GM18517 (cell line): ENCODE measurements around the gene GPR146.
"Not testable (repeated sequence)": the region's sequence is repeated elsewhere in the genome, so short reads cannot be mapped to it uniquely, and the experiment has no call there.

ENCODE experiments used
- ATAC-seq: cut with Tn5 transposase; IDR thresholded peaks from one replicate; pipeline ENCODE4 v1.9.1; 2021; ENCODE audit warnings: mild to moderate bottlenecking, moderate library complexity; ENCODE audit not compliant: unreplicated experiment

Gene GPR146

DNA sequence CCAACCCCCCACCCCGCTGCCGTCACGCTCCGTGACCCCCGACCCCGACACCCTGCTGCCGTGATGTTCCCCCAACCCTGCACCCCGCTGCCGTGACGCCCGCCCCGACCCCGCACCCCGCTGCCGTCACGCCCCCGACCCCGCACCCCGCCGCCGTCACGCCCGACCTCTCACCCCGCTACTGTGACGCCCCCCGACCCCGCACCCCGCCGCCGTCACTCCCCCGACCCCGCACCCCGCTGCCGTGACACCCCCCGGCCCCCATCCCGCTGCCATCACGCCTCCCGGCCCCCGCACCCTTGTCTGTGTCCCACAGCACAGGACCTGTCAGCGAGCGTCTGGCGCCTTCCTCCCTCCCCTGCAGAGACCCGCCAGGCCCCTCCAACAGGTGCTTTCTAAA is 29.7 kb downstream of the GPR146 start:
- not testable (repeated sequence) for ATAC-seq

DNA sequence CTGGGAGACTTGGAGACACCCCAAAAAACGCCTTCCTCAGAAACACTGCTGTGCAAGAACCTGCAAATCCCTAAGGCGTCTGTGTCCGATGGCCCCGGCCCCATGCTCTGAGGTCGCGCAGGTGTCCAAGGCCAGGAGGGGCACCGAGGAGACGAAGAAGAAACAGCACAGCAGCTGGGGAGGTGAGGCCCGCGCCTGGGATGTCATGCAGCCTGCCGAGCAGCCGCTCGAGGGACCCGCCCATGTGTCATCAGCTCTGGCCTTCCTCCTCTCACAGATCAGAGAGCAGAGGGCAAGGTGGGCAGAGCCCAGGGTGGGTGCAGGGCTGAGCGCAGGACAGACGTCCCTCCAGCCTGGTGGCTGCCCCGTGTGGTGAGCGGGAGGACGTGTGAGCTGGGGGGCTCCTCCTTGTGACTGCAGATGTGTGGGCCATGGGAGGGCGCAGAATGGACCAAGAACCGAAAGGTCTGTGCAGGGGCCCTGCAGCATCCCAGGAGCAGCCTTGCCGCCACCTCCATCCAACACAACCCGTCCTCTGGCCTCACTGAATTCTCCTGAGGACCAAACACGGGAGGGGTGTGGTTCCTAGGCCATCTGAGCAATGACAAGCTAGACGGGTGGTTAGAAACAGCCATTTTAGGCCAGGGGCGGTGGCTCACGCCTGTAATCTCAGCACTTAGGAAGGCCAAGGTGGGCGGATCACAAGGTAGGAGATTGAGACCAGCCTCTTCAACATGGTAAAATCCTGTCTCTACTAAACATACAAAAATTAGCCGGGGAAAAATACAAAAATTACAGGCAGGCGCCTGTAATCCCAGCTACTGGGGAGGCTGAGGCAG is 30.5 kb downstream of the GPR146 start:
- no peak for ATAC-seq

DNA sequence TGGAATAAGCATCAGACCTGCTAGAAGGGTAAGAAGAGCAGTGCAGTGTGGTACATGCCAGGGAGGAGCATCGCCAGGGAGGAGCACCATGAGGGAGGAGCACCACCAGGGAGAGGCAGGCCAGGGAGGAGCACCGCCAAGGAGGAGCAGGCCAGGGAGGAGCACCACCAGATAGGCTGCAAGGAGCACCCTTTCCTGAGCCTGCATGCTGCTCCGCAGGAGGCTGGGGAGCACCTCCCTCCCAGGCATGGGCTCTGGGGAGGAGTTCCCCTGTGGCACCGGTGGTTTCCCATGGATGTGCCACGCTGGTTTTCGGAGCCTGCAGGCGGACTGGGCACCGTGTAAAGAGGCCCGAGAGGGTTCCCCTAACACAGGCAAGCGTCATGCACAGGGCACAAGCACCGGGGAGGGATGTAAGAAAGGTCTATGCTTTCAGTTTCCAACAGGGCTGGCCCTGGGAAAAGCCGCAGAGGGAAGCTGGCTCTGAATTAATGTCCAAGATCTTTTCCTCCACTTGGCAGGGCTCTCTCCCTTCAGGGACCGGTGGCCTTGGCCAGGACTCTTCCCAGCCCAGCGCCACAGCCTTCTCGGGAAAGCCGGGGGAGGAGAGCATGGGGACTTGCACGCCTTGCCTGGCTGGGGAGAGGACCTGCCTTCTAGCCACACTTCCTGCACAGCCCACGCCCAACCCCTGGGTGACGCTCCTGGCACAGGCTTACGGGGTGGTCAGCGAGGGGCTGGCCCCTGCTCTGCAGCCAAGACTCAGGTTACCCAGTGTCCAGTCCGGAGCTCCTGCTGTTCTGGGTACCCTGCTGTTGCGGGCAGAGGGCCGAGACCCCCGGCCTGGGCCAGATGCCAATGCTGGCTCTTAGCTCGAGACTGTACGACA is 32.1 kb downstream of the GPR146 start:
- no peak for ATAC-seq

DNA sequence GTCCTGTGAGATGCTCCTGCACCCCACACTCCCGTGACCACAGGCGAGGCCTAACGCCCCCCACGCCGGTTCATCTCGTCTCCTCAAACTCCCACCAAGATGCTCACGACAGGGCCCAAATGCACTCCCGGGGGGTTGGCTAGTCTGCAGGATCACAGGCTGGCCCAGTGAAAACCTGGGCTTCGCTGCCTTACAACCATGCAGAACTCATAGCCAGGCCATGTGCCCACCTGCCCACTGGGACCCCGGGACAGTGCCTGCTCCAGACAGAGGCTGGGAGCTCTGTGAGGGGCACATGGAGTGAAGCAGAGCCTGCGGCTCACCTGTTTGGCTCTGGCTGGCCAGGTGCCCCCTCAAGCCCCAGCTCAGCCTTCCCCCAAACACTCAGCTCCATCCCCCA is 34.2 kb downstream of the GPR146 start:
- ATAC-seq, result no peak

DNA sequence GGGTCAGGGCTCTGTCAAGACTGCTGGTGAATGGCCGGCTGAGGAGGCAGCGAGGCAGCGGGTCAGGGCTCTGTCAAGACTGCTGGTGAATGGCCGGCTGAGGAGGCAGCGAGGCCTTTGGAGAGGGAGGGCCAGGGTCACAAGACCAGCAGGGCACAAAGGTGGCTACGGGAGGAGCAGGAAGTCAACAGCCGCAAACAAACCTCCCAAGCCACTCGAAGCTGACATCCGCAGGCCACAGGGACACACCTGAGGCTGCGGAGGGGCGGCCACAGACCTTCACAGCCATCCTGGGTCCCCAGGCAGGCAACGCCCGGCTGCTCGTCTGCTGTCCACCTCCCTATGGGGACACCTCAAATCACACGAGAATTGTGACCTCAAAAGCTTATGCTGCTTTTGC is 34.6 kb downstream of the GPR146 start:
- no peak for ATAC-seq

DNA sequence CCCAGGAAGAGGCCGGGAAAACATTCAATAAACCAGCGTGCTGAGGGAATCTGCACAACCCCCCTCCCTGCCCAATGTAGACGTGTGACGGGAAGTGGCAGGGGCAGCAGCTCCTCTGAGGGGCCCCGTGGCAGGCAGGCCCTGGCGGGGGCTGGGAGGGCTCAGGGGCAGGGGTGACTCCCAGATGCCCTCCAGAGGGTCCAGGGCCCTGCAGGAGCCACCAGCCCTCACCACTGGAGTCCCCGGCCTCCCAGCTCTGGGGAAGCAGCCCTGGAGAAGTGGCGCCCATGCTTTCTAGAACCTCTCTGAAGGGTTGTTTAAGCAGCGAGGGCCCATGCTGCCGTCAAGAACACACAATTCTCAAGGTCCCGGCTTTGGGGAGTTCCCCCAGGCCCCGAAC is 35.2 kb downstream of the GPR146 start:
- no peak for ATAC-seq

DNA sequence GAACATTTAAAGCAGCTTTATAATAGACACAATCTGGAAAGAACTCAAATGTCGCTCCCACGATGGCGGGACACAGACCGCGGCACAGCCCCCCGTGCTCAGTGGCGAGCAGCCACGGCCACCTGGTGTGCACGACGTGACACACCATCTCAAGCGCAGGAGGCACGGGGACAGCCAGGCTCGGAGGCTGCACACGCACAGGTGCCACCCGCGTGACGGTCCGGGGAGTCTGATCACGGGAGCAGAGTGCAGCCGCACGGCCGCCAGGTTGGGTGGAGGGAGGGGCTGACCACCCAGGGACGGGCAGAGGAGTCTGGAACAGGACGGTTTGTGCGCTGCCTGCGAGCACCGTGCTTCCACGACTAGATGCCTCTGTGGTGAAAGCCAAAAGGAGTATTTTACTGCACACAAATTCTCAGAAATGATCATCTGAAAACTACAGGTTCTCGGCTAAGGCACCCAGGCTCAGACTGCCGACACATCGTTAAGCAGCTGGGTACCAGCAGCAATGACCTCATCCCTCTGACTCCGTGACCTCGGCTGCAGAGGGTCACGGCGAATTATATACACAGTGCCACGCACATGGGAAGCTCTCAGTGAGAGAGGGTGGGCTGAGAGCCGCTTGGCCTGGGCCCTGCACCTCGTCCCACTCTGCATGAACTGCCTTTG is 36.0 kb downstream of the GPR146 start:
- ATAC-seq, result no peak

DNA sequence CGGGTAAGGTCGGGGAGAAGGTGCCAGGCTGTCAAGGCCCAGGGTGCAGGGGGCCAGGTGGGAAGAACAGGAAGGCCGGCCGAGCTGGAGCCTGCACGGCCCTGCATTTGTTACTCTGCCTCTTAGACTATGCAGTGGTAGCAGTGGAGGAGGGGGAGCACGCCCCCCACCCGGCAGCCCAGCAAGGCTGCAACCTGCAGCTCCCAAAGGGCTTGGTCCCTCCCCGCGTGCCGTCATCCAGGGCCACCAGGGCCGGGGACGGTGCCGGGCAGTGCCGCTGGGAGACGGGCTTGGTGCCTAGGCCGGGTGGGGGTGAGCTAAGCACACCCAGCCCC is 36.5 kb downstream of the GPR146 start:
- ATAC-seq, result no peak

DNA sequence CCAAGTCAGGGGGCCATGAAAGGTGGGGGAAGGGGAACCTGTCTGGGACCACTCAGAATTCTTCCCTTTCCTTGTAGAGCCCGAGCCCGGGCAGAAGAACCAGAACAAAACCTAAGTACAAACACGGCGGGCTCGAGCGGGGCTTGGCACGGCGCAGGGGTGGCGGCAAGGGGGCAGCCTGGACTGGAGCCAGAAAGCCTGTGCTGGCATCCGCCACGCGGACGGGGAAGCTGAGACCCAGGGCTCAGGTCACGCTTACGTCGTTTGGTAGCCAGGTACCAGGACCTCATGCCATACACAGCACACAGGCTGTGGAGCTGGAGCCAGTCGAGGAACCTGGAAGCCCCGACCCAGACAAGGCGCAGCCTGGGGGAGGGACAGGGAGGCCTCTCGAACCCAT is 37.0 kb downstream of the GPR146 start:
- ATAC-seq, result no peak

DNA sequence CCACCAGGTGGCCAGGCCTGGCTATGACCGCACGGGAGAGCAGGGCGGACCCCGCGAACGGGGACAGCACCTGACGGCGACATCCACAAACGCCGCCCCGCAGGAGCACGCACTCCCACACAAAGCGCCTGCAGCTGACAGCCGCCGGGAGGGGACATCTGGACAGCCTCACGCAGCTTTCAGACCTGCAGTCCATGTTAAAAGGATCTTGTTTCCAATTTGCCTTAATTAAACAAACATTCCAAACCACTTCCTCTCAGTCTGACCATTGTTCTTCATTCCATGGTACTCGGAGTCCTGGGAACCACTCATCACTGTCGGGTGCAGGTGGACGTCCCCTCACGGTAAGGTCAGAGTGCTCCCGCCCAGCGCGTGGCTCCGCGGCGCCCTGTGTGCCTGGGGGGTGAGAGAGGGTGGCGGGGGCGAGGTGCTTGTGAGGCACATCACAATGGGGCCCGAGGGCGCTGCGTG is 37.6 kb downstream of the GPR146 start:
- ATAC-seq, result no peak

DNA sequence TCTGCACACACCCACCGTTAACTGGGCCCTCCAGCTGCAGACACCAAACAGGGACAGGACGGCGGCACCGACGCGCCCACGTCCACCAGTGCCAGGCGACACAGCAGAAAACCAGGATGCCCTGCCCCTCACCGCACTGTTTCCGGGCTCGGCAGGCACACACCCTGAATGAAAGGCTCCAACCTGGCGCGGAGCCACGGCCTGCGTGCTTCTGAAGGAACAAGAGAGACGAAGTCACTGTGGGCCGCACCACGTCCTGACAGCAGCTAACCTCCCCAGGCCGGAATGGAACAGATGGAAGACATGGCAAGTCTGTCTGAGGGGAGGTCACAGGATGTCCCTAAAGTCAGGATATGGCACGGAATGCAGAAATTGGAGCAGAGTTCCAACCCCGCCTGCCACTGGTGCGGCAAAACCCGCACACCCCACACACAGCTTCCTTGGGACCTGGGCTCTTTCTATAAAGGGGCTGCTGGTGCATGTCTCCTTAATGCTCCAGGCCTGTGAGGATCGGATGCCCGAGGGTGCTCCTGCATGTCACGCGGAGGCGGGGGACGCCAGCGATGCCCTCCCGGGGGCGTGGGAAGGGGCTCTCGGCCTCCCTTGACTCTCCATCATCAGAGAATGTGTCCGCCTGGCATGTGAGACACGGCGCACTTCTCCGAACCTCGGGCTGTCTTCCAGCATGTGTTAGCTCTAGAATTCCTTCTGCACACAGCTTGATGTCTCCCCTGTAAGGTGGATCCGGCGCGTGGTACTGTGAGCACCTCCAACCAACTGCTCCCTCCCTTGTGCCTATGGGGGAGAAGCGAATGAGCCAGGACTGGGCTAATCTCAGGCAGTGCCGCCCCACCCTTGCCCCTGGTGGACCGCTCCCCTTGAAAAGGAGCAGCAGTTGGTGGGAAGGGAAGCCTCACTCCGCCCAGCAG is 39.6 kb downstream of the GPR146 start:
- no peak for ATAC-seq

DNA sequence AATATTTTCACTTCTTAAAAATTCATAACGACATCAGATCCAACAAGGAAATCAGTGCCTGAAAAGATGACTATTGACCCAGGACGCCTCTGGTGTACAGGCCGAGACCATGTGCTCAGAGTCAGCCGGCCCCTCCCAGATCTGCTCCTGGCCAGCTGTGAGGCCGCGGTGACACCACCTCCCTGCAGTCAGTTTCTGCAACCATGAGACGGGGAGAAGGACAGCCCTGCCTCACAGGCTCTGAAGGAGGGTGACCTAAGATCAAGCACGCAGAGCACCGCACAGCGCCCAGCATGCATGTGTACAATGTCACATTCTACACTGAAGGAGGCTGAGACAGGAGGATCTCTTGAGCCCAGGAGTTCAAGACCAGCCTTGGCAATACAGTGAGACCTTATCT is 40.9 kb downstream of the GPR146 start:
- ATAC-seq, result no peak

DNA sequence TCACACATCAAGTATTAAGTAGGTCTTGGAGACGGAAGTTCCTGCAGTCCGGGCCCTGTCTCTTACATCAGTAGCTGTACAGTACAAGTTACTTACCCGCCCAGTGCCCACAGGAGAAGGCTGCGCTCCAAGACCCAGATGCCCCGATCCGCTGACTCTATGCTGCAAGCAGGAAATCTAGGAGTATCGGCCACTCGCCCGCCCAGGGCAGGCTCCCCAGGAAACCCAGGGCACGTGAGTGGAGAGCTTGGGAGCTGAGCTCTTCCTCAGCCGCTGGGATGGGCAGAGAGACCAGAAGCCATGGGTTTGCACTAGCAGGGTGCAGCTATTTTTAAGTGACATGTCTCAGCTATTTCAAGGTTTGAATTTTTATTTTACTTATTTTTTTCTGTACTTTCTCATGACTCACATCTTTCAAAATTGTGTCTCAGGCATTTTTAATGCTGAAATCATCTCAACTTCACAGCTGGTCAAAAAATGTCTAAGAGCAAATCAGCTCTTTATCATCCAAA is 41.6 kb downstream of the GPR146 start:
- peak; percentile 19 for ATAC-seq

DNA sequence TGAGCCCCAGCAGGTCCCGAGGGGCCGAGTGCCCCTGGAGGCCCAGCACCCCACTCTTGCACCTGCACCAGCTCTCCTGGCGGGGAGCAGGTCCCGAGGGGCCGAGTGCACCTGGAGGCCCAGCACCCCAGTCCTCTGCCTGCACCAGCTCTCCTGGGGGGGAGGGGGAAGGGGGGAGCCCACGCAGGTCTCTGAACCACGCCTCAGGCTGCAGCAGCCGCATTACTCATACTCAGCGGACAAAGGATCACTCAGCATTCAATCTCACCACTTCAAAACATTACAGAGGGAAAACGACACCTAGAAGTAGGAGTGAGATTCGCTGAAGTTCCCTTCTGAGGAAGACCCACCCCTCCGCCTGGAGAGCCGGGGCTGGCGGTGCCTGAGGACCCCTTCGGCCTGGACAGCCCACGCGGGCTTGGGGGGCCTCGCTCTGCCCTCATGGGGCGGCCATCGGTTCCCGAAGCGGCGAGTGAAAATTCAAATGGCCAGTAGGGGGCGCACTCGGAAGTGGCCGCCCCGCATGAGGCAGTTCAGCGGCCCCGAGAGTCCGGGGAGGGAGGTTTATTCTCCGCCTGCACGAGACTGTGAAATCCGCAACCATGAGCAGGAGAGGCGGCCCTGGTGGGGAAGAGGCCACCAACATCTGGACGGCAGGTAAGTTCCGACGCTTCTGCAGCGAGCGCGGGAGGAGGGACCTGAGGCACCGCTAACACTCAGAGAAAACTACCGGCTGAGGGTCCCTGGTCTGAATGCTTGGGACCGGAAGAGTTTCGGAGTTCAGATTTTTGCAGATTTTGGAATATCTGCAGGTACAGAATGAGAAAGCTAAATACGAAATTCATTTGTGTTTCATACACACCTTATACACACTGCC is 42.5 kb downstream of the GPR146 start:
- peak; percentile 76 for ATAC-seq

DNA sequence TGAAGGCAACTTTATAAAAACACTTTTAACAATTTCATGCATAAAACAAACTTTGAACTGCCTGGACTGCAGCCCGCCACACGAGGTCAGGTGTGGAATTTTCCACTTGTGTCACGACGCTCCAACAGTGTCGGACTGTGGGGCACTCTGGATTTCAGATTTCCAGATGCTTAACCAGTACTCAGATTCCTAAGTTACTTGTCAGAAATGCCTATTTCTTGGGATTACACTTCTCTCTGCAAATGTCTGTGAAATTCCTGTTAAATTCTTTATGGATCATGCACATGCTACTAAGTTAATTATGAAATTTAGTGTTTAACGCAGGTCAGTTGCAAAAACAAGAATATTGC is 43.1 kb downstream of the GPR146 start:
- no peak for ATAC-seq

DNA sequence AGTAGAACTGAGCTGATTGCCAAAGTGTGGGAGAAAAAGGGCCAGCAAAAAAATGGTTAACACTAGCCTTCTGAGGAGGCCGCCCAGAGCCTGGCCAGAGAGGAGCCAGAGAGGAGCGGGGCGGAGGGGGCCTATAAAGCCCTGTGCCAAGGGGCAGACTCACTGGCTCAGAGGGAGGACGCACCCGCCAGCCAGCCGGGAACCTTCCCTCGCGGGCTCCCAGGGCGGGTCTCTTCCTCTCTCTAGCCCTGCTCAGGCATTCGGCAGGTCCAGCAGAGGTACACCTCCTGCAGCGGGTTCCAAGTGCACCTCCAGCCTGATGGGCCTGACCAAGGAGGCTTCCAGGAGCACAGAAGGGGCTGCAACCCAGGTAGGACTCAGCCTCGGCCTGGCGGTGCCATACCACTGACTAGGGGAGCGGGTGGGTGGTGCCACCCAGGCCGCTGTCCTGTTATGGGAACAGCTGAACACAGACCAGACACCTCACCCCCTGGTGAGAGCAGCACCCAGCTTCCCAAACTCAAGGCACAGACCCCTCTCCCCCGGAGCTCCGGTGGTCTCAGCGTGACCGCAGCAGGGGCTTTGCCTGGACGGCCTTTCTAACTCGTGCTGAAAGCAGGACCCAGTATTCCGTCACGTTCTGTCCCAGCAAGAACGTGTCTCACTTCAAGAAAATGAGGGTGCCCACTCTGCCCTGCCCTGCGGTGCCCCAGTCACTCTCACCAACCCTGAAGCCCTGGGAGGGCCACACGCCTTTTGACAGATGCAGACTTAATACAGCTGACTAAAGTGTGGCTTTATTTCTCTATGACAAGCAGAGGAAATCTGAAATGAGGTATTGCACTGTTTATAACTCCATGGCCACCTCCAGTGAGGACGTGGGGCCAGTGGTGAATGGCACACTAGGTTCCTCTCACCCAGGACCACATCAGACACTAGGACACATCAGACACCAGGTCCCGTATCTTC is 43.9 kb downstream of the GPR146 start, which contains the start of gene GPER1:
Gene GPER1 (plus strand): TSS at position 162 of the 969 bp plus-strand sequence. CDS start 3,616 bp downstream, outside the sequence.
- ATAC-seq, result no peak

DNA sequence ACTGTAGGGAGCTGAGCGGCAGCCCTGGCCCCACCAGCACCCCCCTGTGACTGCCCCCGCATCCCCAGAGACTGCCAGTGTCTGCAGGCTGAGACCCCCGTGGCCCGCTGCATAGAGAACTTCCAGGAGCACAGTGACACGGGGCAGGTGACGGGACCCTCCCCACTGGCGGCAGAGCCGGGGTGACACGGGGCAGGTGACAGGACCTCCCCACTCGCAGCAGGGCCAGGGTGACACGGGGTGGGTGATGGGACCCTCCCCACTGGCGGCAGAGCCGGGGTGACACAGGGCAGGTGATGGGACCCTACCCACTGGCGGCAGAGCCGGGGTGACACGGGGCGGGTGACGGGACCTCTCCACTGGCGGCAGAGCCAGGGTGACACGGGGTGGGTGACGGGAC is 45.9 kb downstream of the GPR146 start:
- no peak for ATAC-seq
